ENCODE results near the gene MTERF1.
A peak's percentile ranks its signal among the peaks of the same experiment; 100 is the strongest.
"Not testable (repeated sequence)": the region's sequence is repeated elsewhere in the genome, so short reads cannot be mapped to it uniquely, and the experiment has no call there.

The MTERF1 gene

GRCh38 chr7:91880413-91881241, at the start of gene MTERF1:
Gene MTERF1, minus strand, starts transcription at chr7:91880702. Its CDS starts 619 bp downstream, at chr7:91880083.
- DNase-seq = peak; percentile 36 to 95 (median 85)

DNA sequence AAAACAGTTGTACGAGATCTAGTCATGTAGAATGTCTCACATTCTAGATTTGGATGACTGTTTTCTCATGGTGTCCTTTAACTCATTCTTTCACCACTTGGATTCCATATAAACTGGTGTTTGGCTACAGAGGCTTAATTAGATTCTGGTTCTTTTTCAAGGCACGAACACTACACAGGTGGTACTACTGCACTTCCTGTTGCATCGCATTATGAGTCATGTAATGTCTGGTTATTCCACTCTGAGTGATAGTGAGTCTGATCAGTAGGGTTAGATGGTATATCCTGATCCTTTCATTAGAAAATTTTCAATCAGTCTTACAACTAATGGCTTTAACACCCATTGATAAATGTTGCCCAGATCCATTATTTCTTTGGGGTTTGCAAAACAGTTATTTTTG, 49.0 kb upstream of the MTERF1 start:
- no peak for DNase-seq

DNA sequence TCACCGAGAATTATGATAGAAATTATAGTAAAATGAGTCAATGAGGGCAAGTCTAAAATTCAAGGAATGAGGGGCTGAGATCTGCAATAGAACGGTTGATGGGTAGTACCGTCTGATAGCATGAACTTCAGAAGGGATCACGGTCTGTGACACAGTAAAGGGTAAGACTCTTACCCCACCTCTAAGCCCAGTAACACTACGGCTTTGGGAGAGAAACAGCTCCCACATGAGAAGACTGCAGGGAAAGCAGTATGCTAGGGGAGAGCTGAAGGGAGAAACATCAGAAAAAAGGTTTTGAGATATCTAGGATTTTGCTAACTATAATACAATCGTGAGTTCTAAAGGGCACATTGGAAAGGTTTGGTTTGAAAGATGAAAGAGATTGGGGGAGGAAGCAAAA, 47.4 kb upstream of the MTERF1 start:
- no peak for DNase-seq

DNA sequence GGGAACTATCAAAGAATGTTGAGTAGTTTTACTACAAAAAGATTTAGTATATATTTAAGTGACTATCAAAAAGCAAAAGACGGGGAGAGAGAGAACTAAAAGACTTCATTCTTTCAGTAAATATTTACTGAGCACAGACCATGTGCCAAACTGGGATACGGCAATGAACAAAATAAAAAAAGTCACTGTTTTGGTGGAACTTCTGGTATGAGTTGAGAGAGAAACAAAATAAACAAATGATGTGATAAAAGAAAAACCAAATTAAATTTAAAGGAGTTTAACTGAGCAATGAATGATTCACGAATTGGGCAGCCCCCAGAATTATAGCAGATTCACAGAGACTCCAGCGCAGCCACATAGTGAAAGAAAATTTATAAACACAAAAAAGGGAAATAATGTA, 42.4 kb upstream of the MTERF1 start:
- no peak for DNase-seq

DNA sequence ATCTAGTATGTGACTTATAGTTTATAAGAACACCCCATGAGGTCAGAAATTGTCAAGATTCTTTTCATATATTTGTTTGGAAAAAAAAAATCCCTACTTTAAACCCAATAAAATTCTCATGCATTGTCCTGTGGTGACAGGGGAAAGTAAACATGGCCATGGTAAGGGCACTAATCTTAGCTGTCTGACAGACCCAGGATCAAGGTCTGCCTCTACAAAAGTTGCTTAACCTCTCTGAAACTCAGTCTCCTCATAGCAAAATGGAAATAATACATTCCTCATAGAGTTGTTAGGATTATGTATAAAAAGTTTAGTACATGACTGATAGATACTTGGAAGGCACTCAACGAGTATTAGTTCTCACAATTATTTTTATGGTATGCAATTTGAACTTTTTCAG, 37.9 kb upstream of the MTERF1 start:
- DNase-seq = no peak

- DNase-seq = no peak
Observed at GRCh38 chr7:91916051-91916440, 35.5 kb upstream of the MTERF1 start.

DNA sequence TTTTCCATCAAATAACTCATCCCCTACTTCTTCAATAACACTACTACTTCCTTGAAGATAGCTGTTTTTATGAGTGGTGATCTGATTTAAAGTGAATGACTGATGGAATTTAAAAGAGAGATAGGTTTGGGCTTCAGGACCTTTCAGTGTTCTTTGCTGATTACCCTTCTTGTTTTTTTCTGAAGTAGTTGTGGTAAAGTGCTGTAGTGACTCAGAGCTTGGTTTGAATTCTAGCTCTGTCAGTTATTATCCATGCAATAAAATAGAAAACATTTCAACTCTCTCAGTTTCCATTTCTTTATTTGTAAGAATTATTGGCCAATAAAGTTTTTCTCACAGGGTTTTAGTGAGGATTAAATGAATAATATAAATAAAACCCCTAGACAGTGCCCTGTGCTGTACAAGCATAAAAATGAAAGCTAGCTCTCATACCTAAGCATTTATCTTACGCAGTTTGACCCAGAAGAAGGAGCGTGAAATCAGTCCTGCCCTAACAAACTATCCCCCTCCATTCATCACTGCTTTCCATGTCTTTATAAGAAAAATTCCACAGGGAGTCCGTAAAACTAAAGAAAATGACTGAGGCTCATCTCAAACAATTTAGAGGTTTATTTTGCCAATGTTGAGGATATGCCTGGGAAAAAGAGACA, 35.0 kb upstream of the MTERF1 start:
- DNase-seq = no peak

DNA sequence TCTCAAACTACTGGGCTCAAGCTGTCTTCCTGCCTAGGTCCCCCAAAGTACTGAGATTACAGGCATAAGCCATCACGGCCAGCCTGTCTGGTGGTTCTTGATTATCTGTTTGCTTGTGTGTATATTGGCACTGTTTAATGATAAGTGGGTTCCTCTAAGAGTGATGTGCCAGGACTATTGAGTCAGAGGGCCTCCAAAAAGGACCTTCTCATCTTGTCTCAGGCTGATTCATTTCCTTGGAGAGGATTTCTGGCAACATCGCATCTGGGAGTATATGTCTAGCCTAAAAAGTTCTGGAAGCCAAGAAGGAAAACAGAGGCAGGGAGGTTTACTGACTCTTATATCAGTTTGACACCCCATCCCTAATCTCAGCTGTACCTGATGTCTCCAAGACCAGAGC, 33.1 kb upstream of the MTERF1 start:
- no peak for DNase-seq

GRCh38 chr7:91912494-91912893, 32.0 kb upstream of the MTERF1 start:
- no peak for DNase-seq

- DNase-seq = no peak
Observed at GRCh38 chr7:91911121-91911520, 30.6 kb upstream of the MTERF1 start.

DNA sequence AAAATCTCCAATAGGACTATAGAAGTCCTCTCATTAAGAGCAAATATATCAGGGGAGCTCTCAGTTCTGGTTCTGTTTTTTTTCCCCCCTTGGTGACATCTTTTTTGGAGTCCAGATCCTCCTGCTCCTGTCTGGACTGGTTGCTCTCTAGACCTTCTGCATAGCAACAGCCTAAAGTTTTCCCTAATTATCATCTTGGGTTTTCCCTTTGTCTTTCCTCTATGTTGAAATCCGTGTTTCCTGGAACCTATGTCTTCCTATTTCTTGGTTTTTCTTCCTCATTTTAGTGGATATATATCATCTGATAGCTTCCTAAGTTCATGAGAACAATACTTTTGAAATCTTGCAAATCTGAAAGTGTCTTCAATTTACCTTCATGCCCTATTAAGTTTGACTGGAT, 29.7 kb upstream of the MTERF1 start:
- DNase-seq = no peak

- DNase-seq = no peak
Observed at GRCh38 chr7:91899563-91899962, 19.1 kb upstream of the MTERF1 start.

GRCh38 chr7:91898240-91898992, 17.9 kb upstream of the MTERF1 start:
- no peak for DNase-seq

- DNase-seq = no peak
Observed at GRCh38 chr7:91894781-91895480, 14.4 kb upstream of the MTERF1 start.

- not testable (repeated sequence) for DNase-seq
Observed at GRCh38 chr7:91893699-91894098, 13.2 kb upstream of the MTERF1 start.

GRCh38 chr7:91892821-91893340, 12.4 kb upstream of the MTERF1 start:
- no peak for DNase-seq

- DNase-seq = no peak
Observed at GRCh38 chr7:91892099-91892705, 11.7 kb upstream of the MTERF1 start.

DNA sequence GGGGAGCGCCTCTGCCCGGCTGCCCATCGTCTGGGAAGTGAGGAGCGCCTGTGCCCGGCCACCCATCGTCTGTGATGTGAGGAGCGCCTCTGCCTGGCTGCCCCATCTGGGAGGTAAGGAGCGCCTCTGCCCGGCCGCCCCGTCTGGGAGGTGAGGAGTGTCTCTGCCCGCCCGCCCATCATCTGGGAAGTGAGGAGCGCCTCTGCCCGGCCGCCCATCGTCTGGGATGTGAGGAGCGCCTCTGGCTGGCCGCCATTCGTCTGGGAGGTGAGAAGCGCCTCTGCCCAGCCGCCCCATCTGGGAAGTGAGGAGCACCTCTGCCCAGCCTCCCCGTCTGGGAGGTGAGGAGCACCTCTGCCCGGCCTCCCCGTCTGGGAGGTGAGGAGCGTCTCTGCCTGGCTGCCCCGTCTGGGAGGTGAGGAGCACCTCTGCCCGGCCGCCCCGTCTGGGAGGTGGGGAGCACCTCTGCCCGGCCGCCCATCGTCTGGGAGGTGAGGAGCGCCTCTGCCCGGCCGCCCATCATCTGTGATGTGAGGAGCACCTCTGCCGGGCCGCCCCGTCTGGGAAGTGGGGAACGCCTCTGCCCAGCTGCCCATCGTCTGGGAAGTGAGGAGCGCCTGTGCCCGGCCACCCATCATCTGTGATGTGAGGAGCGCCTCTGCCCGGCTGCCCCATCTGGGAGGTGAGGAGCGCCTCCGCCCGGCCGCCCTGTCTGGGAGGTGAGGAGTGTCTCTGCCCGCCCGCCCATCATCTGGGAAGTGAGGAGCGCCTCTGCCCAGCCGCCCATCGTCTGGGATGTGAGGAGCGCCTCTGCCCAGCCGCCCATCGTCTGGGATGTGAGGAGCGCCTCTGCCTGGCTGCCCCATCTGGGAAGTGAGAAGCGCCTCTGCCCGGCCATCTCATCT, 8.0 kb upstream of the MTERF1 start:
- DNase-seq = not testable (repeated sequence)

GRCh38 chr7:91887336-91888213, 7.1 kb upstream of the MTERF1 start:
- not testable (repeated sequence) for DNase-seq
